ENCODE results near the gene KCNAB3.
"Not testable (repeated sequence)": the region's sequence is repeated elsewhere in the genome, so short reads cannot be mapped to it uniquely, and the experiment has no call there.

Gene KCNAB3

GRCh38 chr17:7929158-7930023 lies at the start of gene KCNAB3:
Gene KCNAB3, minus strand, starts transcription at chr17:7929856. Its CDS starts 421 bp downstream, at chr17:7929435.
- DNase-seq (ENCODE audit: low read depth in 3 of 3): no peak

- no peak for DNase-seq (ENCODE audit: low read depth in 3 of 3)
Observed at GRCh38 chr17:7977805-7978204, 48.1 kb upstream of the KCNAB3 start.

GRCh38 chr17:7977039-7977438 lies 47.4 kb upstream of the KCNAB3 start:
- no peak for DNase-seq (ENCODE audit: low read depth in 3 of 3)

GRCh38 chr17:7974638-7975131 lies 45.0 kb upstream of the KCNAB3 start:
- no peak for DNase-seq (ENCODE audit: low read depth in 3 of 3)

- DNase-seq (ENCODE audit: low read depth in 3 of 3): no peak
Observed at GRCh38 chr17:7972131-7972785, 42.6 kb upstream of the KCNAB3 start.

GRCh38 chr17:7971651-7972050 lies 42.0 kb upstream of the KCNAB3 start:
- no peak for DNase-seq (ENCODE audit: low read depth in 3 of 3)

GRCh38 chr17:7969433-7969832 lies 39.8 kb upstream of the KCNAB3 start:
- DNase-seq (ENCODE audit: low read depth in 3 of 3): no peak

- no peak for DNase-seq (ENCODE audit: low read depth in 3 of 3)
Observed at GRCh38 chr17:7967751-7968150, 38.1 kb upstream of the KCNAB3 start.

GRCh38 chr17:7961421-7961820 lies 31.8 kb upstream of the KCNAB3 start:
- no peak for DNase-seq (ENCODE audit: low read depth in 3 of 3)

- no peak for DNase-seq (ENCODE audit: low read depth in 3 of 3)
Observed at GRCh38 chr17:7959503-7960253, 30.0 kb upstream of the KCNAB3 start.

- no peak for DNase-seq (ENCODE audit: low read depth in 3 of 3)
Observed at GRCh38 chr17:7956228-7956965, 26.7 kb upstream of the KCNAB3 start.

- no peak for DNase-seq (ENCODE audit: low read depth in 3 of 3)
Observed at GRCh38 chr17:7955414-7956227, 26.0 kb upstream of the KCNAB3 start.

- not testable (repeated sequence) for DNase-seq (ENCODE audit: low read depth in 3 of 3)
Observed at GRCh38 chr17:7953266-7953665, 23.6 kb upstream of the KCNAB3 start.

GRCh38 chr17:7951143-7951792 lies 21.6 kb upstream of the KCNAB3 start:
- no peak for DNase-seq (ENCODE audit: low read depth in 3 of 3)

- no peak for DNase-seq (ENCODE audit: low read depth in 3 of 3)
Observed at GRCh38 chr17:7950578-7950977, 20.9 kb upstream of the KCNAB3 start.

GRCh38 chr17:7947651-7948050 lies 18.0 kb upstream of the KCNAB3 start:
- no peak for DNase-seq (ENCODE audit: low read depth in 3 of 3)

GRCh38 chr17:7946441-7946840 lies 16.8 kb upstream of the KCNAB3 start:
- no peak for DNase-seq (ENCODE audit: low read depth in 3 of 3)

- no peak for DNase-seq (ENCODE audit: low read depth in 3 of 3)
Observed at GRCh38 chr17:7945651-7946050, 16.0 kb upstream of the KCNAB3 start.

- no peak for DNase-seq (ENCODE audit: low read depth in 3 of 3)
Observed at GRCh38 chr17:7944326-7944725, 14.7 kb upstream of the KCNAB3 start.

GRCh38 chr17:7943291-7943690 lies 13.6 kb upstream of the KCNAB3 start:
- DNase-seq (ENCODE audit: low read depth in 3 of 3): no peak
